ENCODE measurements around the gene AHNAK.

The AHNAK gene

GRCh38 chr11:62479631-62480201 is 66.9 kb downstream of the AHNAK start:
- TF ChIP-seq POLR2AphosphoS5 (IDR thresholded peaks at IDR 0.05; ENCODE audit: low read depth, low read length) (no peak), TAF1 (IDR thresholded peaks at IDR 0.05; ENCODE audit: borderline replicate concordance, low read depth, low read length) (no peak), POLR2A (IDR thresholded peaks at IDR 0.05; ENCODE audit: low read depth, low read length) (no peak)
- FAIRE-seq (no peak), DNase-seq (ENCODE audit: insufficient read length) (no peak)

- TF ChIP-seq POLR2AphosphoS5 (IDR thresholded peaks at IDR 0.05; ENCODE audit: low read depth, low read length) = no peak
- TF ChIP-seq POLR2A (IDR thresholded peaks at IDR 0.05; ENCODE audit: low read depth, low read length) = no peak
- TF ChIP-seq TAF1 (IDR thresholded peaks at IDR 0.05; ENCODE audit: borderline replicate concordance, low read depth, low read length) = no peak
- no peak for FAIRE-seq
- no peak for DNase-seq (ENCODE audit: insufficient read length)
Measured at GRCh38 chr11:62477927-62478326, 68.7 kb downstream of the AHNAK start.

GRCh38 chr11:62472063-62472884 is 74.3 kb downstream of the AHNAK start:
- FAIRE-seq = no peak
- no peak for DNase-seq (ENCODE audit: insufficient read length)
- TF ChIP-seq POLR2AphosphoS5 (IDR thresholded peaks at IDR 0.05; ENCODE audit: low read depth, low read length) (no peak), TAF1 (IDR thresholded peaks at IDR 0.05; ENCODE audit: borderline replicate concordance, low read depth, low read length) (no peak), POLR2A (IDR thresholded peaks at IDR 0.05; ENCODE audit: low read depth, low read length) (no peak)

GRCh38 chr11:62471603-62472002 is 75.0 kb downstream of the AHNAK start:
- no peak for TF ChIP-seq POLR2A (IDR thresholded peaks at IDR 0.05; ENCODE audit: low read depth, low read length)
- no peak for TF ChIP-seq POLR2AphosphoS5 (IDR thresholded peaks at IDR 0.05; ENCODE audit: low read depth, low read length)
- TF ChIP-seq TAF1 (IDR thresholded peaks at IDR 0.05; ENCODE audit: borderline replicate concordance, low read depth, low read length) = no peak
- FAIRE-seq = no peak
- no peak for DNase-seq (ENCODE audit: insufficient read length)

- DNase-seq (ENCODE audit: insufficient read length) = no peak
- no peak for FAIRE-seq
- TF ChIP-seq TAF1 (IDR thresholded peaks at IDR 0.05; ENCODE audit: borderline replicate concordance, low read depth, low read length) (no peak), POLR2AphosphoS5 (IDR thresholded peaks at IDR 0.05; ENCODE audit: low read depth, low read length) (no peak), POLR2A (IDR thresholded peaks at IDR 0.05; ENCODE audit: low read depth, low read length) (no peak)
Measured at GRCh38 chr11:62468577-62468976, 78.0 kb downstream of the AHNAK start.

GRCh38 chr11:62466444-62466843 is 80.2 kb downstream of the AHNAK start:
- FAIRE-seq (no peak), DNase-seq (ENCODE audit: insufficient read length) (no peak)
- TF ChIP-seq TAF1 (IDR thresholded peaks at IDR 0.05; ENCODE audit: borderline replicate concordance, low read depth, low read length) (no peak), POLR2A (IDR thresholded peaks at IDR 0.05; ENCODE audit: low read depth, low read length) (no peak), POLR2AphosphoS5 (IDR thresholded peaks at IDR 0.05; ENCODE audit: low read depth, low read length) (no peak)

- FAIRE-seq = peak; percentile 36
Measured at GRCh38 chr11:62464655-62465054, 82.0 kb downstream of the AHNAK start.

GRCh38 chr11:62463121-62463542 is 83.5 kb downstream of the AHNAK start:
- TF ChIP-seq TAF1 (IDR thresholded peaks at IDR 0.05; ENCODE audit: borderline replicate concordance, low read depth, low read length) (no peak), POLR2A (IDR thresholded peaks at IDR 0.05; ENCODE audit: low read depth, low read length) (no peak), POLR2AphosphoS5 (IDR thresholded peaks at IDR 0.05; ENCODE audit: low read depth, low read length) (no peak)
- DNase-seq (ENCODE audit: insufficient read length) = no peak
- FAIRE-seq = no peak

More at GRCh38 chr11:62464655-62465054, 82.0 kb downstream of the AHNAK start:
- TF ChIP-seq TAF1 (IDR thresholded peaks at IDR 0.05; ENCODE audit: borderline replicate concordance, low read depth, low read length) (no peak), POLR2AphosphoS5 (IDR thresholded peaks at IDR 0.05; ENCODE audit: low read depth, low read length) (no peak), POLR2A (IDR thresholded peaks at IDR 0.05; ENCODE audit: low read depth, low read length) (no peak)
- no peak for DNase-seq (ENCODE audit: insufficient read length)

GRCh38 chr11:62462508-62462892 is 84.1 kb downstream of the AHNAK start:
- DNase-seq (ENCODE audit: insufficient read length) (no peak), FAIRE-seq (no peak)
- TF ChIP-seq POLR2A (IDR thresholded peaks at IDR 0.05; ENCODE audit: low read depth, low read length) (no peak), TAF1 (IDR thresholded peaks at IDR 0.05; ENCODE audit: borderline replicate concordance, low read depth, low read length) (no peak), POLR2AphosphoS5 (IDR thresholded peaks at IDR 0.05; ENCODE audit: low read depth, low read length) (no peak)

- FAIRE-seq (peak; percentile 24), DNase-seq (ENCODE audit: insufficient read length) (no peak)
- TF ChIP-seq POLR2A (IDR thresholded peaks at IDR 0.05; ENCODE audit: low read depth, low read length) = no peak
- no peak for TF ChIP-seq POLR2AphosphoS5 (IDR thresholded peaks at IDR 0.05; ENCODE audit: low read depth, low read length)
- TF ChIP-seq TAF1 (IDR thresholded peaks at IDR 0.05; ENCODE audit: borderline replicate concordance, low read depth, low read length) = no peak
Measured at GRCh38 chr11:62461740-62462507, 84.7 kb downstream of the AHNAK start.

GRCh38 chr11:62459080-62459479 is 87.5 kb downstream of the AHNAK start:
- no peak for TF ChIP-seq POLR2AphosphoS5 (IDR thresholded peaks at IDR 0.05; ENCODE audit: low read depth, low read length)
- TF ChIP-seq POLR2A (IDR thresholded peaks at IDR 0.05; ENCODE audit: low read depth, low read length) = no peak
- TF ChIP-seq TAF1 (IDR thresholded peaks at IDR 0.05; ENCODE audit: borderline replicate concordance, low read depth, low read length) = no peak
- no peak for FAIRE-seq
- no peak for DNase-seq (ENCODE audit: insufficient read length)

Data from GM12892 (cell line).